DMS 273 (cell line): Measurements from ENCODE around the gene FBXO5.
"Not testable (repeated sequence)": the region's sequence is repeated elsewhere in the genome, so short reads cannot be mapped to it uniquely, and the experiment has no call there.

ENCODE experiments used
- DNase-seq: peaks from one replicate; lab custom pipeline; 2025; ENCODE audit not compliant: unreplicated experiment; lab: John Stamatoyannopoulos, UW

Gene FBXO5

GRCh38 chr6:152993431-152993830 lies 10.6 kb upstream of the FBXO5 start:
- DNase-seq: peak; percentile 25

GRCh38 chr6:152986978-152987377 lies 4.1 kb upstream of the FBXO5 start:
- DNase-seq: no peak

GRCh38 chr6:152985300-152985699 lies 2.5 kb upstream of the FBXO5 start:
- not testable (repeated sequence) for DNase-seq

GRCh38 chr6:152984513-152984872 lies 1.7 kb upstream of the FBXO5 start:
- DNase-seq: peak; percentile 36

GRCh38 chr6:152983637-152984512 lies 1.0 kb upstream of the FBXO5 start:
- peak; percentile 78 for DNase-seq

GRCh38 chr6:152981989-152982903 lies 595 bp downstream of the FBXO5 start:
- peak; percentile 67 for DNase-seq

- DNase-seq: peak; percentile 13
Measured at GRCh38 chr6:152981219-152981618, 1.6 kb downstream of the FBXO5 start.

GRCh38 chr6:152980656-152981055 lies 2.2 kb downstream of the FBXO5 start:
- DNase-seq: no peak

- DNase-seq: no peak
Measured at GRCh38 chr6:152979116-152979515, 3.7 kb downstream of the FBXO5 start.

GRCh38 chr6:152978058-152978457 lies 4.8 kb downstream of the FBXO5 start:
- DNase-seq: no peak

GRCh38 chr6:152977556-152977955 lies 5.3 kb downstream of the FBXO5 start:
- DNase-seq: no peak

GRCh38 chr6:152976749-152977148 lies 6.1 kb downstream of the FBXO5 start:
- DNase-seq: no peak

GRCh38 chr6:152975204-152975915 lies 7.5 kb downstream of the FBXO5 start:
- no peak for DNase-seq

- no peak for DNase-seq
Measured at GRCh38 chr6:152973916-152974315, 8.9 kb downstream of the FBXO5 start.

- DNase-seq: peak; percentile 13
Measured at GRCh38 chr6:152969688-152970418, 13.0 kb downstream of the FBXO5 start.

- not testable (repeated sequence) for DNase-seq
Measured at GRCh38 chr6:152966168-152966894, 16.5 kb downstream of the FBXO5 start.

- no peak for DNase-seq
Measured at GRCh38 chr6:152959333-152959732, 23.5 kb downstream of the FBXO5 start.

- DNase-seq: no peak
Measured at GRCh38 chr6:152957796-152958195, 25.0 kb downstream of the FBXO5 start.

- DNase-seq: peak; percentile 9
Measured at GRCh38 chr6:152954443-152954842, 28.4 kb downstream of the FBXO5 start.
